Skeletal muscle cell (primary cell): ENCODE data around the gene FOXI2.

ENCODE experiments used
- DNase-seq: peaks from one replicate; pipeline ENCODE4 v3.0.0-alpha.2; 2010; ENCODE audit warnings: low read depth
- H3K4me3 ChIP-seq: 2 replicates; pipeline ENCODE4 v1.5.1; 2011; ENCODE audit warnings: low read depth, mild to moderate bottlenecking, control low read depth, low read length, moderate library complexity

FOXI2 gene

GRCh38 chr10:127738512-127739424 lies 1.8 kb downstream of the FOXI2 start:
- DNase-seq: no peak
- no peak overlapping the region for H3K4me3 ChIP-seq

GRCh38 chr10:127739908-127740307 lies 2.9 kb downstream of the FOXI2 start:
- DNase-seq: no peak
- H3K4me3 ChIP-seq: no peak overlapping the region

- H3K4me3 ChIP-seq: no peak overlapping the region
- no peak for DNase-seq
Measured at GRCh38 chr10:127740596-127740995, 3.6 kb downstream of the FOXI2 start.

DNA sequence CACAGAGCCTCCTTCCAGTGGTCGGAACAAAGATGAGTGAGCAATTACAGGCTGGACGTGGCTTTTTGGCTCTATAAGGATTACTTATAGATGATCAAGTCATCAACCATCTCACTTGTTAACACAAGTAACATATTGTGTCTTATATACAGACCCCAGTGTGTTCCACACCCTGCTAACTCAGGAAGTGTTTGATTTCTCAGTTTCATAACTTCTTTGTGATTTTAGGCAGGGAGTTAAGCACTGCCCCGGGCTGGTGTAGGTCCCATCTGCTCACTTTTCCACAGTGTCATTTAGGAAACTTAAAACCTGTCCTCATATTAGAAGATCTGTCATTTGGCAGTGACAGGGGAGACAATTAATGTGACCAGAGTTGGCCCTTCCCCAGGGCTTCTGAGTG lies 6.2 kb downstream of the FOXI2 start:
- no peak for DNase-seq
- no peak overlapping the region for H3K4me3 ChIP-seq

DNA sequence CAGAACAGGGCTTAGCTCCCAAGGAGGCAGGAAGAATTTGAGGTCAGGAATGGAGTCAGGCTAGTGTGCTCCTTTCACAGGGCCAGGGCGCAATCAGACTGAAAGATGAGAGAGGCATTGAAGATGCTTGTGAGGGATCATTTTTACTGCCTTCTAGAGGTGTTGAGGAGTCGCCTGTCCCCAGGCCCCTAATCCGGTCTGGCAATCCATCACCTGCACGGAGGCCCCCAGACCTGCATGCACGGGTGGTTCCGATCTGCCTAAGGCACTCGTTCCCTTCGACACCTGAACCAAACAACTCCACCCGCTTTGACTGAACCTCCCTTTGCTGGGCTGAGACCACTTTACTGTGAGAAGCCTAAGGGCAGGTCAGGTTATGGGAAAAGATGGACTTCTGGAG lies 8.0 kb downstream of the FOXI2 start:
- H3K4me3 ChIP-seq: no peak overlapping the region
- DNase-seq: no peak

DNA sequence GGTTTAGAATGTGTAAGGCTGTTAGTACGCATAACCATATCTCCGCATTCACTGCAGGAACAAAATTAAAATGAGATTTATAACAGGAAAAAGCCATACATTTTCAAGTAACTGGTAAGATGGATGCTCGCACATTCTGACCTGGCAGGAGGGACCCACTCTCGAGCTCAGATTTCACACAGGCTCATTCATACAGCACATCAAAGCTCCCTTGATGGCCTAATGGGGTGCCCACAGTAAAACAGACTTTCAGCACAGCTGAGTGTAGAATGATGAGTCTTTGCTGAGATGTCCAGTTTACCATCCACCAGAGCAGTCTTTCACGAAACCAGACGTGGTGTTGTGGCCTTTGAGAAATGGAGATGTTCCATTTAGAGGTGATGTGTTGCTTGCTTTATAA lies 8.9 kb downstream of the FOXI2 start:
- DNase-seq: no peak
- no peak overlapping the region for H3K4me3 ChIP-seq

DNA sequence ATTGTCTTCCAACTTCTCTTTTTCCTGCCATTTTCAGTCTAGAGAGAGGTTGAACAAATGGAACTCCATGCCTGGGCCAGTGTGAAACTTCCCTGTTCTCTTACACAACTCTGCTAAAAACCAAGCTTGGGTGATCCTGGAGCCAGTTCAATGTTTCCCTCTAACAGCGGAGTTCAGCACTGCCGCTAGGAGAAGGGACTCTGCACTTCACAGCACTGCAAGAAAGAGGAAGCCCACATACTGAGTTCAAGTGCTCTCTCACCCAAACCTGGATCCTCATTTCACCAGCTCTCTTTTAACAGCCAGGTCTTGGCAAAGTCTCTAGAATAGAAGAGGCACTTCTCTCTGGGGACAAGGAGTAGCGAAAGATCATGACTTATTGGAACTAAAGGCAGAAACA lies 18.8 kb downstream of the FOXI2 start:
- no peak overlapping the region for H3K4me3 ChIP-seq
- no peak for DNase-seq

GRCh38 chr10:127756264-127756663 lies 19.3 kb downstream of the FOXI2 start:
- DNase-seq: no peak
- H3K4me3 ChIP-seq: no peak overlapping the region

GRCh38 chr10:127757033-127757432 lies 20.0 kb downstream of the FOXI2 start:
- H3K4me3 ChIP-seq: no peak overlapping the region
- DNase-seq: no peak

DNA sequence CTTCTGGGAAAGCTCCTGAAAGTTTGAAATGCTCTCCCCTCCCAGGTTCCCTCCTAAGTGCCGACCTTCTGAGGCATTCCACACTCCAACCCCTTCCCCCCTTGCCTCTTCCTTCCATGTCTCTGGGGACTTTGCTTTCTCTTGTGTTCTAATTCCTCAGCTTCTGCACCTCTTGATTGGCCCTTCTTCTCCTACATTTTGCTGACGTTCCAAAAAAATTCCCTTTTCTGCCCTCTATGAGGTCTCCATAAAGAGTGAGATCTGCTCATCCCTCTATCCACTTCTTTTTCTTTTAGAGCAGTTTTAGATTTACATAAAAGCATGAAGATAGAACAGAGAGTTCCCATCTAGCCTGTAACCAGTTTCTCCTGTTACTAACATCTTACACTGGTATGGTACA lies 22.3 kb downstream of the FOXI2 start:
- DNase-seq: no peak
- no peak overlapping the region for H3K4me3 ChIP-seq

GRCh38 chr10:127762925-127763324 lies 25.9 kb downstream of the FOXI2 start:
- DNase-seq: no peak
- no peak overlapping the region for H3K4me3 ChIP-seq

GRCh38 chr10:127774766-127775559 lies 38.0 kb downstream of the FOXI2 start:
- H3K4me3 ChIP-seq: no peak overlapping the region
- DNase-seq: no peak

DNA sequence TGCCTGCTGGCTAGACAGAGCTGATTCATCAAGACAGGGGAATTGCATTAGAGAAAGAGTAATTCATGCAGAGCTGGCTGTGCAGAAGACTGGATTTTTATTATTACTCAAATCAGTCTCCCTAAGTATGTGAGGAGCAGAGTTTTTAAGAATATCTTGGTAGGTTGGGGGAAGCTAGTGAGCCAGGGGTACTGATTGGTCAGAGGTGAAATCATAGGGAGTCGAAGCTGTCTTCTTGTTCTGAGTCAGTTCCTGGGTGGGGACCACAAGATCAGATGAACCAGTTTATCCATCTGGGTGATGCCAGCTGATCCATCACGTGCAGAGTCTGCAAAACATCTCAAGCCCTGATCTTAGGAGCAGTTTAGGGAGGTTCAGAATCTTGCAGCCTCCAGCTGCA lies 39.8 kb downstream of the FOXI2 start:
- DNase-seq: no peak
- H3K4me3 ChIP-seq: no peak overlapping the region

GRCh38 chr10:127781412-127781811 lies 44.4 kb downstream of the FOXI2 start:
- DNase-seq: no peak

GRCh38 chr10:127787873-127788272 lies 50.9 kb downstream of the FOXI2 start:
- no peak for DNase-seq

More at GRCh38 chr10:127781412-127781811, 44.4 kb downstream of the FOXI2 start:
- H3K4me3 ChIP-seq: no peak overlapping the region

DNA sequence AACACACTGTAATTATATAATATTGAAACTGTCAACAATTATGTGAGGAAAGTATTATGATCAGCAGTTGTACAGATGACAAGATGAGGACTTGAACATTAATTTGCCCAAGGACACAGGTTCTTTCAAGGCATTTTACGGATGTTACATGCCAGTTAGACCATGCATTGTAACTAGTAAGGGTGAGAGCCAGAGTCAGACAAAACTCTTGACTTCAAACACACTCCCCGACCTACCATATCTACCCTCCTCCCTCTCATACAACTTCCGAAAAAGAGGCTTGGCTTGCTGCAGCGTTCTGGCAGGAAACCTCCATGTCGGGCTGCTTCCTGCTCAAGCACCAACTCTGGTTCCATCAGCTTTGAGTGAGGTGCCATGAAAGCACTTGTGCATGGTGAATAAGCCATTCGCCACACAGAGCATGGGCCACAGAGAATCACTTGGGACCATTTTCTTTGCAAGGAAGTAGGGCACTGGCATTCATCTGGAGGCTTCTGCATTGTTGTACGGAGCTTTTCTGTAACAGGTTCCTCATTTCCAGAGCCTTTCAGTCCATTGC lies 53.2 kb downstream of the FOXI2 start:
- DNase-seq: no peak

More at GRCh38 chr10:127787873-127788272, 50.9 kb downstream of the FOXI2 start:
- no peak overlapping the region for H3K4me3 ChIP-seq

More for the DNA sequence above, 53.2 kb downstream of the FOXI2 start:
- no peak overlapping the region for H3K4me3 ChIP-seq
